Kidney epithelial cell (primary cell): ENCODE measurements around the gene EXOC6B. TPM values are rescaled to one million over a fixed set of nuclear protein-coding genes. Genes with fewer than 3 reads are reported as not detected.
"Not testable (repeated sequence)": the region's sequence is repeated elsewhere in the genome, so short reads cannot be mapped to it uniquely, and the experiment has no call there.

Source experiments
- DNase-seq: peaks from one replicate; pipeline ENCODE4 v3.0.0-alpha.2; 2010; ENCODE audit warnings: low read depth
- H3K27me3 ChIP-seq: 2 replicates; pipeline ENCODE4 v1.6.0; 2011; ENCODE audit warnings: low read length; ENCODE audit not compliant: control insufficient read depth, insufficient read depth
- H3K36me3 ChIP-seq: 2 replicates; pipeline ENCODE4 v1.5.1; 2011; ENCODE audit warnings: low read length; ENCODE audit not compliant: control insufficient read depth, insufficient read depth
- H3K4me3 ChIP-seq: 2 replicates; pipeline ENCODE4 v1.5.1; 2011; ENCODE audit warnings: low read depth, mild to moderate bottlenecking, control low read depth, low read length
- CTCF ChIP-seq: IDR thresholded peaks from 2 replicates; pipeline ENCODE4 v1.5.1; 2011; ENCODE audit warnings: mild to moderate bottlenecking, moderate library complexity, low read length, control low read depth, inconsistent platforms; ENCODE audit not compliant: insufficient read depth, poor library complexity, severe bottlenecking
- total RNA-seq: library from RNA; depleted of rRNA; stranded (reverse); fragments of >200 nt; gene quantifications from 2 replicates; pipeline ENCODE4 v1.2.3, GENCODE V29; 2015

EXOC6B gene
- total RNA-seq, 1 donor from 2014 or later = 21.8 TPM

- Histone ChIP-seq H3K4me3 (no peak overlapping the region), H3K36me3 (no peaks in the 10 kb centered on the region), H3K27me3 (no peaks in the 10 kb centered on the region)
- TF ChIP-seq CTCF = no peak
- DNase-seq = no peak
Observed at GRCh38 chr2:72572501-72572900, 253.3 kb downstream of the EXOC6B start.

DNA sequence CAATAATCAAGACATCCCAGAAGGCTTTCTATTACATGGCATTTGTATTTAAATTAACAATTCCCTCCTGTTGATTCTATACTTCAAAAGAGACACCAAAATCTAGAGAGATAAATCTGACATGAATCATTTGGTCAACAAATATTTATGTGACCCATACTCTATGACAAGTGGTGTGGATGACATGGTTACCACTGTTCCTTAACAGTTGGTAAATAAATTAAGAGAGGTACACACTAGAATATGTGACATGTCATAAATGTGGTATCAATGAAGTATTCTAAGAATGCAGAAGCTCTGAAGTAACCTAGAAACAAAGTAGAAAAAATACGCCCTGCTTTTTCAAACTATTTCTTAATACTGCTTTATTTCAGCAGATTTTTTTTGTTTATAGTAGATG lies 255.4 kb downstream of the EXOC6B start:
- no peak for DNase-seq
- TF ChIP-seq CTCF = no peak

GRCh38 chr2:72562451-72563153 lies 263.2 kb downstream of the EXOC6B start:
- TF ChIP-seq CTCF = no peak
- DNase-seq = no peak
- Histone ChIP-seq H3K36me3 (no peaks in the 10 kb centered on the region), H3K27me3 (no peaks in the 10 kb centered on the region), H3K4me3 (no peak overlapping the region)

More for the DNA sequence above, 255.4 kb downstream of the EXOC6B start:
- H3K36me3 ChIP-seq = no peaks in the 10 kb centered on the region
- no peaks in the 10 kb centered on the region for H3K27me3 ChIP-seq
- no peak overlapping the region for H3K4me3 ChIP-seq

DNA sequence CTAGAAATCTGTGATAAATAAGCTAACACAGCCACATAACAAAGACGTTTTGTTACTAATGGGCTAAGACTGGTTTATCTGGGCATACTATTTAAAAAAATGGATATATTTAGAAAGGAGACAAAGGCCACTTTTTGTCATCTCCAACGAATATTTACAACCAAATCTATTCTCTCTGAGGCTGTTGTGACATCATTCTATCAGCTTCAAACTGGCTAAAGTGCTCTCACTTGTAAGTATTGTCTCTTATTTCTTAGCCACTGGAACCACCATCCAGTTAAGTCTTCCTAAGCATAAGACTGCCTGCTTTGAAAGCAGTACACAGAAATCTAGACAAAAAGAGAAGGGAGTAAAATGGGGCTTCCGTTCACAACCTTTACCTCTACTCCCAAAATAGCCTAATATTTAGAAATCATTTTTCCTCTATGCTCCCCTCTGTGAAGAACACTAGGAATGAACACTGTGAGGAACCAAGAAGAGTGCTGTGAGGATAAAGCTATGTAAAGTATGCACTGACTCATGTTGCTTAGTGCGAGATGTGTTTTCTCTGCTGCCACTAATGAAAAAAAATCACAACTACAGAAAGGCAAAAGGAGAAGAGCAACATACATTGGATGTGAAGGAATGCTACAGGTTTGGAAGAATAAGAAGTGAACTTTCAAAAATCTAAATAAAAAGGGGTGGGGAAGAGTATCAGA lies 264.1 kb downstream of the EXOC6B start:
- H3K36me3 ChIP-seq = no peaks in the 10 kb centered on the region
- H3K4me3 ChIP-seq = no peak overlapping the region
- no peak for TF ChIP-seq CTCF
- no peaks in the 10 kb centered on the region for H3K27me3 ChIP-seq
- DNase-seq = no peak

DNA sequence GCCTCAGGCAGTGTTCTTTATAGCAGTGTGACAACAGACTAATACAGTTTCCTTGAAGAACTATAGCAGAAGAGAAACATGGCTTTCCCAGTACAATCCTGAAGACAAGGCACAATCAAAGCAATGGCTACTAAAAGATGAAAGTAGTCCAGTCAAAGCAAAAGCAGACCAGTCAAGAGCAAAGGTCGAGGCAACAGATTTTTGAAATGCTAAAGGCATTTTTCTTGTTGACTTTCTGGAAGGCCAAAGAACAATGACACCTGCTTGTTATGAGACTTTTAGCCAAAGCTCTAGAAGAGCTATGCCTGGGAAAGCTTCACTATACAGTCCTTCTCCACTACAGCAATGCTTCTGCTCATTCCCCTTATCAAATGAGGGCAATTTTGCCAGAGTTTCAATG lies 269.9 kb downstream of the EXOC6B start:
- no peaks in the 10 kb centered on the region for H3K27me3 ChIP-seq
- no peaks in the 10 kb centered on the region for H3K36me3 ChIP-seq
- no peak for TF ChIP-seq CTCF
- DNase-seq = no peak
- H3K4me3 ChIP-seq = no peak overlapping the region

DNA sequence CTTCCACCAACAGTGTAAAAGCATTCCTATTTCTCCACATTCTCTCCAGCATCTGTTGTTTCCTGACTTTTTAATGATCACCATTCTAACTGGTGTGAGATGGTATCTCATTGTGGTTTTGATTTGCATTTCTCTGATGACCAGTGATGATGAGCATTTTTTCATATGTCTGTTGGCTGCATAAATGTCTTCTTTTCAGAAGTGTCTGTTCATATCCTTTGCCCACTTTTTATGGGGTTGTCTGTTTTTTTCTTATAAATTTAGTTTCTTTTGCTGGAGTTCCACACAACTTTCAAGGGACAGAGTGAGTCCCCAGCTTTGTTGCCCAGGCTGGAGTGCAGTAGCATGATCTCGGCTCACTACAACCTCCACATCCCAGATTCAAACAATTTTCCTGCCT lies 270.5 kb downstream of the EXOC6B start:
- not testable (repeated sequence) for H3K27me3 ChIP-seq, H3K36me3 ChIP-seq, H3K4me3 ChIP-seq, DNase-seq

GRCh38 chr2:72554910-72555309 lies 270.9 kb downstream of the EXOC6B start:
- H3K4me3 ChIP-seq, H3K36me3 ChIP-seq, DNase-seq, H3K27me3 ChIP-seq: not testable (repeated sequence)
